Measurements from ENCODE around the gene SCAMP1. TPM values are rescaled to one million over a fixed set of nuclear protein-coding genes. Genes with fewer than 3 reads are reported as not detected.

Gene SCAMP1
- total and polyA plus RNA-seq, 8 donors, result 31.9 to 58.2 (median 46.1) TPM

DNA sequence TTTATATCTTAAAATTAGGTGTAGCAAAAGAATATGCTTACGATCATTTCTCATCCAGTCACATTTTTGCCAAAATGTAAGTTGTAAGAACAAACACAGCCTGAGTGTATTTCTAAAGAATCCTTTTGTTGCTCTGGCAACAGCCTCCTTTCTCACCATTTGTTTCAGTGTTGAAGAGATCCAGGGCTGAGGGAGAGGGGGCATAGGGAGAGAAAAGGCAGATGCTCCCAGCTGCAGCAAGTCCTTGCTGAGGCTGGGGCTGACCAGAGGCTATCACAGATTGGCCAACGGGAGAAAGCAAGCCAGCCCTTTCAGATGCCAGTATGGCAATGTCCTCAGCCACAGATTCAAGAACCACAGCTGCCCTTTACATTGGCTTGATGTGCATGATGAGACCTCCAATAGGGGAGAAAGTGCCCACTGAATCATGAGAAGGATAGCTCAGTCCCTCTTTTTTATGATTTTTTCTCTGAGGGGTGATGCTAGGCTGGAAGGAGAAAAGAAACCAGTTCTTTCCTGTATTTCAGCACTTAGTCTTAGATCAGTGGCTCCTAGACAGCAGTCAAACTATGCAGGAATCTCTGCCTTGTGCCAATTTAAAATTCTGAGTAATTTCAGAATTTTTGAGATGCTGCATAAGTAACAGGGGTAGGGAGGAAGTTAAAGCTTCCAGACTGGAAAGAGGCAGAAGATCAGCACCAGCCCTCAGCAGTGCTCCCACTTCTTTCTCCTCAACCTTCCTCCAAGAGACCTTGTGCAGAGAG, 146.0 kb downstream of the SCAMP1 start:
- intact Hi-C loops (cut with DNase I), result no loop called here
- peak overlapping the region in 1 of 2 donors; percentile 71 for H3K4me3 ChIP-seq
- DNase-seq, result peak in 2 of 4 donors; percentile 85 to 90
- peaks cover 0 to 24% of the 10 kb centered on the region in 2 donors for H3K36me3 ChIP-seq
- H3K9me3 ChIP-seq, result no peaks in the 10 kb centered on the region
- peak overlapping the region; percentile 68 to 78 for H3K27ac ChIP-seq
- ATAC-seq, result no peak
- peaks cover 28 to 96% of the 10 kb centered on the region in 2 donors for H3K4me1 ChIP-seq
- TF ChIP-seq, protein P1, sequence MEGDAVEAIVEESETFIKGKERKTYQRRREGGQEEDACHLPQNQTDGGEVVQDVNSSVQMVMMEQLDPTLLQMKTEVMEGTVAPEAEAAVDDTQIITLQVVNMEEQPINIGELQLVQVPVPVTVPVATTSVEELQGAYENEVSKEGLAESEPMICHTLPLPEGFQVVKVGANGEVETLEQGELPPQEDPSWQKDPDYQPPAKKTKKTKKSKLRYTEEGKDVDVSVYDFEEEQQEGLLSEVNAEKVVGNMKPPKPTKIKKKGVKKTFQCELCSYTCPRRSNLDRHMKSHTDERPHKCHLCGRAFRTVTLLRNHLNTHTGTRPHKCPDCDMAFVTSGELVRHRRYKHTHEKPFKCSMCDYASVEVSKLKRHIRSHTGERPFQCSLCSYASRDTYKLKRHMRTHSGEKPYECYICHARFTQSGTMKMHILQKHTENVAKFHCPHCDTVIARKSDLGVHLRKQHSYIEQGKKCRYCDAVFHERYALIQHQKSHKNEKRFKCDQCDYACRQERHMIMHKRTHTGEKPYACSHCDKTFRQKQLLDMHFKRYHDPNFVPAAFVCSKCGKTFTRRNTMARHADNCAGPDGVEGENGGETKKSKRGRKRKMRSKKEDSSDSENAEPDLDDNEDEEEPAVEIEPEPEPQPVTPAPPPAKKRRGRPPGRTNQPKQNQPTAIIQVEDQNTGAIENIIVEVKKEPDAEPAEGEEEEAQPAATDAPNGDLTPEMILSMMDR (IDR thresholded peaks at IDR 0.05), result no peak
- H3K27me3 ChIP-seq, result no peaks in the 10 kb centered on the region

DNA sequence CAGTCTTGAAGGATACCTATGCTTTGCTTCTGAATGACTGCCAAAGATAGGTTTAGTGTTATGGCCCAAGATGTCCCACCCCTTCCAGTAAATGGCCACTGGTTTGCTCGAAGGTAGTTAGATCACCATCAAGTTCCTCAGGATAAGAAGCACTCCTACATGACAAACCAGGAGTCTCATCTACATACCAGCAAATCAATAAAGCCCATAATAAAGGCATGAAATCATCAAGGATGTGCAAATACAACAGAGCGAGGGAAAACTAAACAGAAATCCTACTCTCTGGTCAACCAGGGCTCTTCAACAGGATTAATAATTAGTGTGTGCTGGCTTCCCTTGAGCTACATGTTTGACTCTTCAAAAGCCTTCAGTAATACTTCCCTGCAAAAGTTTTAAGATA, 147.1 kb downstream of the SCAMP1 start:
- peak overlapping the region; percentile 72 to 78 for H3K27ac ChIP-seq
- peaks cover 31 to 96% of the 10 kb centered on the region in 2 donors for H3K4me1 ChIP-seq
- peaks cover 0 to 24% of the 10 kb centered on the region in 2 donors for H3K36me3 ChIP-seq
- no peaks in the 10 kb centered on the region for H3K9me3 ChIP-seq
- H3K4me3 ChIP-seq, result peak overlapping the region in 1 of 2 donors; percentile 71
- DNase-seq (no peak), ATAC-seq (no peak)
- no peaks in the 10 kb centered on the region for H3K27me3 ChIP-seq
- intact Hi-C loops (cut with DNase I), result no loop called here
- TF ChIP-seq, protein P1 (IDR thresholded peaks at IDR 0.05), result no peak

DNA sequence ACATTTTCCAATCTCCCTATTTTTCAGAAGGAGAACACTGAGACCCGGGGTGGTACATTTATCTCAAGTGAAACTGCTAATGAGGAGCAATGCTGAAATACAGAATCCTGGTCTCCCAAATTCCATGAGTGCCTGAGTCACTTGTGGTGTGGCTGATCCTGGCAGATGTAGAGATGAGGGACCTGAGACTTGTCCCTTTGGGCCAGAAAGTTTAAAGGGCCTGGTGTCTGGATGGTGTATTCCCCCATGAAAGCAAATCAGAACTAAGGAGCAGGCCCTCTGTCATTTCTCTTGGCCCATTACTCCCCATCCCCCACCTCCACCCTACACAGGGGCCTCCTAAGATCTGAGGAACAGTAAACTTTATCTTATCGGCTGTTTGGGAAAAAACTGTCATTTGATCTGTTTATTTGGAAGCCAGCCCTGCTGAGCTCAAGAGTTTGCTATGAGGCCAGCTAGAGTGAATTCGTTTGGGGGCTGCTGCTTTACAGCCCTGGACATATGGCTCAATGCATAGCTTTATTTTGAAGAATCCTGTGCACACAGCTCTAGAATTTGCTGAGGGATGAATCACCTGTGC, 147.9 kb downstream of the SCAMP1 start:
- peak in 2 of 4 donors; percentile 75 to 82 for DNase-seq
- Histone ChIP-seq H3K9me3 (no peaks in the 10 kb centered on the region), H3K27ac (peak overlapping the region; percentile 72 to 78), H3K36me3 (peaks cover 0 to 24% of the 10 kb centered on the region in 2 donors), H3K4me1 (peaks cover 31 to 92% of the 10 kb centered on the region in 2 donors), H3K27me3 (no peaks in the 10 kb centered on the region), H3K4me3 (peak overlapping the region in 1 of 2 donors; percentile 71)
- intact Hi-C loops (cut with DNase I), result no loop called here
- TF ChIP-seq, protein P1 (IDR thresholded peaks at IDR 0.05), result no peak
- ATAC-seq, result no peak

DNA sequence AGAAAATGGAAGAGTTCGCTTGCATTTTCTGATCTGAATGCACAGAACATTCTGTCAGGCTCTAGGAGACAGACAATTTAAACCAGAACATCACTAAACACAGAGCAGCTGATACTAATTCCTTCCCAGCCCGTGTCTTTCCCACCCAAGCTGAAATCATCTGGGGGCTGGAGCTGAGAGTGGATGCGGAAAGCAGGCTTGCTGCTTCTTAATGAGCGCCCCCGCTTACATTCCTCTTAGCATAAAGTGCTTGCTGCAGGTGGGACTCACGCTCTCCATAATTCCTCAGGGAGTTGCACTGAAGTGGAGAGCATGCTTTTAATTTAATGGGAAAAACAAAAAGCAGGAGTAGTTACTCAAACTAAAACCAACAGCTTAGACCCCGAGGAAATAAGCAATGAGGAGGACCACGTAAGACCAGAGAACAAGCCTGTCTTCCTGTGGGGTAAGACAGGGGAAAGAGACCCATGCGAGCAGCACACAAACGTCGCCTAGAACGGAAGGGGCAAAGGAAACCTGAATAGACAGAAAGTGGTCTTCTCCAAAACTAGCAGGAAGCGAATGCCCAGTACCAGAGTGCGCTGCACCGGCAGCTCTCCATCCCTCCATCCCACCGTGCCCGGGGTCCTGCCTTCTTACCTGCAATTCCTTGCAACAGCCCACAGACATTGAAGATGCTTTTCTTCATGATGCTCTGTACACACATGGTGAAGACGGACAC, 148.9 kb downstream of the SCAMP1 start:
- peak overlapping the region; percentile 40 to 71 for H3K4me3 ChIP-seq
- peak in 1 of 4 donors; percentile 17 for DNase-seq
- no peak for ATAC-seq
- peaks cover 0 to 26% of the 10 kb centered on the region in 2 donors for H3K36me3 ChIP-seq
- peak overlapping the region; percentile 72 to 78 for H3K27ac ChIP-seq
- TF ChIP-seq, protein P1 (IDR thresholded peaks at IDR 0.05), result no peak
- H3K9me3 ChIP-seq, result no peaks in the 10 kb centered on the region
- intact Hi-C loops (cut with DNase I), result no loop called here
- H3K27me3 ChIP-seq, result no peaks in the 10 kb centered on the region
- H3K4me1 ChIP-seq, result peaks cover 30 to 83% of the 10 kb centered on the region in 2 donors

All from left lung (tissue), 10 donors.